Amniotic epithelial cell (primary cell): ENCODE results near the gene OXLD1.
"Not testable (repeated sequence)": the region's sequence is repeated elsewhere in the genome, so short reads cannot be mapped to it uniquely, and the experiment has no call there.

Source experiments
- DNase-seq: peaks from one replicate; pipeline ENCODE4 v3.0.0-alpha.2; 2010; ENCODE audit warnings: low read depth

The OXLD1 gene

DNA sequence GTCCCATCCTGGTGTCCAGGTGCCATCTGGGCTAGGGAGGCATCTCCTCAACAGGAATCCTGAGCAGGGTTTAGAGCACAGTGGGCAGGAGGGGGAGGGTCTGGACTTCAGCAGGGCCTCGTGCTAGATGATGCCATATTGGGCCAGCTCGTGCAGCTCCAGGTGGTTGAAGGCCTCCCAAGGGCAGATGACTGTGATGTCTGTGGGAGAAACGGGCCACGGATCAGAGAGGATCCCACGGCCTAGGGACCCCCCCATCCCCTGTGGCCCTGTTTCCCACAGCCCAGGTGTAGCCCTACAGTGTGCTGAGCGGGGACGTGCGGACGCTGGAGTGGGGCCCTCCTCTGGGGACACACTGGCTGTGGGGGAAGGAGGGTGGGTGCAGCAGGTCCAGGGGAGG is 15.5 kb downstream of the OXLD1 start:
- no peak for DNase-seq

DNA sequence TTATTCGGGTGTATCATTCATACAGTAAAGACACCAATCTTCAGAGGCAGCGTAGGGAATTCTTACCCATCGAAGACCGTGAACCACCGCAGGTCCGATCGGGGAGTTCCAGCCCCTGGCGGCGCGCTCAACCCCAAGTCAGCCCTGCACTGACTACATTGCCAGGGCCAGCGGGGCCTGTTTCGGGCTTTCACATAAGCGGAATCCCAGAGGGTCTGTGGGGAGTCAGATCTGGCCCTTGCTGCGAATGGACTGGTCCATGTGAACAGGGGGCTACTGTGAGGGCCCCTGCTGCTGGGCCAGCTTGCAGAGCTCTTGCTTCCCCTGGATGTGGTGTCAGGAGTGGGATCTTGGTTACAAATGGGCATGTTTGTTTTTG is 17.7 kb downstream of the OXLD1 start:
- no peak for DNase-seq

DNA sequence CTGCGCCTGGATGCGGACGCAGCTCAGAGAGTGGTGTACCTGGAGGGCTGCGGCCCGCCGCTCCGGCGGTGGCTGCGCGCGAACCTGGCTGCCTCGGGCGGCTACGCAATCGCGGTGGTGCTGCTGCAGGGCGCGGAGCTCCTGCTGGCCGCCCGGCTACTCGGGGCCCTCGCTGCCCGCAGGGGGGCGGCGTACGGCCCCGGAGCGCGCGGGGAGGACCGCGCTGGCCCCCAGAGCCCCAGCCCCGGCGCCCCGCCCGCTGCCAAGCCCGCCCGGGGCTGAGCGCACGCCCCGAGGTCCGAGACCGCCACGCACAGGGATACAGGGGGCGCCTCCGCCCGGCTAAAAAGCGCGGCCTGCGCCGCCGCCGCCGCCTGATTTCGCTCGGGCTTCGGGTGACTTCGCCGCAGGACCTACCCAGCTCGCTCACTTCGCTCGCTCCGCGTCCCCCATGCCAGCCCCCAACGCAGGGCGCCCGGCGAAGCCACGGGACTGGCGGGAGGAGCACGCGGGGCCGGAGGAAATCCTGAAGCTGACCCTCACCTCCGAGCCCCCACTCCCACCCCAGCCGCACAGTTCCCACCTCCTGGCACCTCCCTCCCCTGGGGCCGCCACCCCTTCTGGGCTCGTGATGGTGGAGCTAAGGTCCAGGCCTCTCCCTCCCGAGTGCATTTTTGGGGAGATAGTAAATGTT is 18.2 kb downstream of the OXLD1 start:
- DNase-seq = no peak

DNA sequence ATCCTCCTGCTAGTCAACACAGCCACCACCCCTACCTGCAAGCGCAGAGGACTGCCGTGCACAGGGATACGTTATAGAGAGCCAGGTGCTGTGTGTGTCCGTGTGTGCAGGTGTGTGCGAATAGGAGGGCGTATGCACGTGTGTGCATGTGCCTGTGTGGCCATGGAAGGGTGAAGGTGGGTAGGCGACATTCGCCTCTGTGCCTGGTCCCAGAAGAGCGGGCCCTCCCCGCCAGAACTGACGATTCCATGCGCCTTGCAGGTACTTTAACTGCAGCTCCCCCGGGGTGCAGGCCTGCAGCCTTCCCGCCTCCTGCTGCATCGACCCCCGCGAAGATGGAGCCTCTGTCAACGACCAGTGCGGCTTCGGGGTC is 18.8 kb downstream of the OXLD1 start:
- no peak for DNase-seq

DNA sequence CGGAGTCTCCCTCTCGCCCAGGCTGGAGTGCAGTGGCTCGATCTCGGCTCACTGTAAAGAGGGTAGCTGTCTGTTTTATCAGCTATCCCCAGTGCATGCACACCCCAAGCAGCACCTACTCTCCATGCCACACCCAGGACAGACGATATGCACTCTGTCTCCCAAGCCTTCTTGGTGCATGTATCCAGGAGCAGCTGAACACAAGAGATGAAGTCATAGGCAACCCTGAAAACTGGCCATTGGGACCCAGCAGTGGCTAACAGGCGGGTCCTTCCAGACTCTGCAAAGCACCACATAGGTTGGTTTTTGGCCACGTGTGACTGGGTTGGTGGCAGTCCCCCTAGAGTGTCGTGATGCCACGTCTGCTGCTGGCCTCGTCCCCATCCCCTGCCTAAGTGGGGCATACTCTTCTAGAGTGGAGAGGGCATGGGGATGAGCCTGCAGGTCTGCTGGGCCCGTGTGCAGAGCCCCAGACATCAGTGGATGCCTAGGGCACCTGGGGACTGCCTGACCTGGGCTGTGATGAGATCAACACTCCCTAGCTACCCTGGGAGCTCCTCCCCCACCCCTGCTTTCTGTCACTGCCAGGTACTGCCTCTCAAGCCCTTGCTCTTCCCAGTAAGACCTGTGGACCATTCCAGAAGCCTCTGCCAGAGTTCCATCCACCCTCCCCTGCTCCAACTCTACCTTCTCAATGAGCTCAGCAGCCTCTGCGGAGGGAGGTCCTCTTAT is 19.4 kb downstream of the OXLD1 start:
- no peak for DNase-seq

DNA sequence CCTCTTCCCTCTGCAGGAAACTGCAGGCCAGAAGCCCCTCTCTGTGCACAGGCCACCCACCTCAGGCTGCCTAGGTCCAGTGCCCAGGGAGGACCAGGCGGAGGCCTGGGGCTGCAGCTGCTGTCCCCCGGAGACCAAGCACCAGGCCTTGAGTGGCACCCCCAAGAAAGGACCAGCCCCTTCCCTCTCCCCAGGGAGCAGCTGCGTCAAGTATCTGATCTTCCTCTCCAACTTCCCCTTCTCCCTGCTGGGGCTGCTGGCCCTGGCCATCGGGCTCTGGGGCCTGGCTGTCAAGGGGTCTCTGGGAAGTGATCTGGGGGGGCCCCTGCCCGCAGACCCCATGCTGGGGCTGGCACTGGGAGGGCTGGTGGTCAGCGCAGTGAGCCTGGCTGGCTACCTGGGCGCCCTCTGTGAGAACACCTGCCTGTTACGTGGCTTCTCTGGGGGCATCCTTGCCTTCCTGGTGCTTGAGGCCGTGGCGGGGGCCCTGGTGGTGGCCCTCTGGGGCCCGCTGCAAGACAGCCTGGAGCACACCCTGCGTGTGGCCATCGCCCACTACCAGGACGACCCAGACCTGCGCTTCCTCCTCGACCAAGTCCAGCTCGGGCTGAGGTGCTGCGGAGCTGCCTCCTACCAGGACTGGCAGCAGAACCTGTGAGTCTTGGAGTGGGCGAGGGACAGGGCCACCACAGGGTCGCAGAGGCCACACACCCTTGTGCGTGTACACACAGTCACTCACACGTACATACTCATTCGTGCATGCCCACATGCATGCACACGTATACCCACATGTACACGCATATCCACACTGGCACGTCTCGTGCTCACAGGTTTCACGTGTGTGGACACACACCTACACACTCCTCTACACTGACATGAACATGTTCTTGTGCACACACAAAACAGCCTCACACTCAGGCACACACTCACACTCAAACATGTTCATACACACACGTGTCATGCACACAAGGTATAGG is 21.1 kb downstream of the OXLD1 start:
- DNase-seq = no peak

DNA sequence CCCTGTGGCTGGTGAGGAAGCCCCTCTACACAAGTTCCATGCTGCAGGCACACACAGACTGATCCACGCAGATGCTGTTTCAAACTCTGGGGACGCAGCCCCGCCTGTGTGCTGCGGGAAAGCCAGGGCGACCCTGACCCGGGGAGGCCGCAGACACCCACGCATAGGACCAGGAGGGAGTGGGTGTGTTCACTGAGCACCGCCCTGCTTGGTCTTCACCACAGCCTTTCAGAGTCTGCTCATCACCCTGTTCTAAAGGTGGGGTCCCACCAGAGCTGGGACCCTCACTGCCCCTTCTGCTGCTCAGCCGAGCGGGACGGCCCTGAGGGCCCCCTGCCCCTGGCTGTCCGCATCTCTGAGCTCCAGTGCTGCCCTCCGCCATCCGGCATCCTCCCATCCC is 21.9 kb downstream of the OXLD1 start:
- no peak for DNase-seq

DNA sequence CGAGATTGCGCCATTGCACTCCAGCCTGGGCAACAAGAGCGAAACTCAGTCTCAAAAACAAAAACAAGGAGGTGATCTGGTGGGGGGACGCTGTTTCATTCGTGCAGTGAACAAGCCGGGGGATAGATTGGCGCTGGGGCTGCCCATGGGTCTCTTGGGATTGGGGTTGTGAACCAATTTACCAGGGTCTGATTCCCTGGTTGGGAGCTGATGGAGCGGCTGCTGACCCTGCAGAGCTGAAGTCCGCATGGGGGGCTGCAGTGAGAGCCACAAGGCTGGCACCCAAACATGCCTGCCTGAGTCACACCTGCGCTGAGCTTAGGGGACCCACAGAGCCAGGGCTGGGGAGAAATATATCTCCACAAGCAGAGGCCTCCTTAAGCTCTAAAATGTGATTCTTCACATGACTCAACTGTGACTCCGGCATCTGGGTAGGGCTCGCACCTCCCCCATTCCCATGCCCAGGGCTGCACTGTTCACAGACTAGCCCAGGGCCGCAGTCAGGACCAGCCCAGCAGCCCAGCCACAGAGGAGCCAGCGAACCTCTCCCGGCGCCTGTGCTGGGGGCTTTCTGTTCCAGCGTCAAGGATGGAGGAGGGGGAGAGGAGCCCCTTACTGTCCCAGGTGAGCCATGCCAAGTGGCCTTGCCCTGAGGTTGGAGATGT is 24.4 kb downstream of the OXLD1 start:
- DNase-seq = peak; percentile 83

DNA sequence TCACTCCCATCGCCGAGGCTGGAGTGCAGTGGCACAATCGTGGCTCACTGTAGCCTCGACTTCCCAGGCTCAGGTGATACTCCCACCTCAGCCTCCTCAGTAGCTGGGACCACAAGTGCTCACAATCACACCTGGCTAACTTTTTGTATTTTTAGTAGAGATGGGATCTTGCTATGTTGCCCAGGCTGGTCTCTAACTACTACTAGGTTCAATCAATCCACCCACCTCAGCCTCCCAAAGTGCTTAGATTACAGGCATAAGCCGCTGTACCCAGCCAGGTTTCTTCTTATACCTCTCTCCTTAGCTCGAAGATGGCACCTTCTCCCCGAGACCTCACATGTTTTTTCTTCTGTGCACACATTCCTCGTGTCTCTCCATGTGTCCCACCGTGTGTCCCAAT is 26.4 kb downstream of the OXLD1 start:
- no peak for DNase-seq

DNA sequence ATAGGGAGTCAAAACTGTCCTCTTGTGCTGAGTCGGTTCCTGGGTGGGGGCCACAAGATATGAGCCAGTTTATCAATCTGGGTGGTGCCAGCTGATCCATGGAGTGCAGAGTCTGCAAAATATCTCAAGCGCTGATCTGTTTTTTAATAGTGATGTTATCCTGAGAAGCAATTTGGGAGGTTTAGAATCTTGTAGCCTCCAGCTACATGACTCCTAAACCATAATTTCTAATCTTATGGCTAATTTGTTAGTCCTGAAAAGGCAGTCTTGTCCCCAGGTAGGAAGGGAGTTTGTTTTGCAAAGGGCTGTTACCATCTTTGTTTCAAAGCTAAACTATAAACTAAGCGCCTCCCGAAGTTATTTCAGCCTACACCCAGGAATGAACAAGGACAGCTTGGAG is 27.7 kb downstream of the OXLD1 start:
- no peak for DNase-seq

DNA sequence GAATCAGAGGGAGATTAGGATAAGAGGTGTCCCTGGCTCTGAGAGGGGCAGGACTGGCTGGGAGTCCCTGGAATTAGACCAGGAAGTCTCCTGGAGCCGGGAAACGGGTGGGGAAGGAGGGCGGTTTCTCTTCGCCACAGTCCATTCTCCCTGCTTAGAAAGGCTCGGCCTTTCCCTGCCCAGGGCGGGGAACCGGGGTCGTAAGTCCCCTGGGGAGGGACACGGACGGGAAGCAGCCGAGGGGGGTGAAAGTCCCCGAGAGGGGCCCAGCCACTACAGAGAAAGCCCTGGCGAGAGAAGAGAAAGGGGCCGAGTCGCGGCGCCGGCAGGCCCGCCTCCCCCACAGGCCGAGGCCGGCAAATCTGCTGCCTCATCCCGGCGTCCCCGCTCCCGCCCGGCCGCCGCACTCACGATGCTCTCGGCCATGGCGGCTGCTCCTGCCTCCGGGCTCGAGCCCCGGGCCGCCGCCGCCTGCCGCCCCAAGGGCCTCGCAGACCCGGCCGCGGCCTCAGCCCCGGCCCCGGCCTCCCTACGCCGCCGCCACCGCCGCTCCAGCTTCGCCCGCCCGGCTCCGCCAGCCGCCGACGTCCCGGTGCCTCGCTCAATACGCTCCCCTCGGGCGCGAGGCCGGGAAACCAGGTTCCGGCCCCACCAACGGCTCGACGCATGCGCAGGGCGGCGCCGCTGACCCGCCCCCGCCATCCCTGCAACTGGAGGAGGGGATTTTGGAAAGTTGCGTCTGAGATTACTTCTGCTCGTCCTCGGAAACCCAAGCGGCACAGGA is 29.7 kb downstream of the OXLD1 start, which contains the start of the genes NPLOC4 and TSPAN10:
TSS of gene NPLOC4 (minus strand) at position 608 of the 784 bp plus-strand sequence. CDS start at position 426, 182 bp downstream.
TSS of gene TSPAN10 (plus strand) at position 692 of the 784 bp plus-strand sequence. CDS start 5,217 bp downstream, outside the sequence.
- peak; percentile 68 for DNase-seq

DNA sequence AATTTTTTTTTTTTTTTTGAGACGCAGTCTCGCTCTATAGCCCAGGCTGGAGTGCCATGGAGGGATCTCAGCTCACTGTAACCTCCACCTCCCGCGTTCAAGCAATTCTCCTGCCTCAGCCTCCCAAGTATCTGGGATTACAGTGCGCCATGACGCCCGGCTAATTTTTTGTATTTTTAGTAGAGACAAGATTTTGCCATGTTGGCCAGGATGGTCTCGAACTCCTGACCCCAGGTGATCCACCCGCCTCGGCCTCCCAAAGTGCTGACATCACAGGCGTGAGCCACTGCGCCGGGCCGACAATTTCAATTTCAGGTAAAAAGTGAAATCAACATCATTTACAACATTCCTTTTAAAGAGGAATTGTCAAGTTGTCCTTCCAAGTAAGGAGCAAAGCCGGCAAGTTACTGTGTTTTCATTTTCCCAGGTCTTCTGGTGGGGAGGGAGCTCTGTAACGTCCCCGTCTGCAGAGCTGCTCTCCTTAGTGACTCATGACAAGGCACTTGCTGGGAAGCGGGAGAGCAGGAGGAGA is 30.4 kb downstream of the OXLD1 start:
- no peak for DNase-seq

DNA sequence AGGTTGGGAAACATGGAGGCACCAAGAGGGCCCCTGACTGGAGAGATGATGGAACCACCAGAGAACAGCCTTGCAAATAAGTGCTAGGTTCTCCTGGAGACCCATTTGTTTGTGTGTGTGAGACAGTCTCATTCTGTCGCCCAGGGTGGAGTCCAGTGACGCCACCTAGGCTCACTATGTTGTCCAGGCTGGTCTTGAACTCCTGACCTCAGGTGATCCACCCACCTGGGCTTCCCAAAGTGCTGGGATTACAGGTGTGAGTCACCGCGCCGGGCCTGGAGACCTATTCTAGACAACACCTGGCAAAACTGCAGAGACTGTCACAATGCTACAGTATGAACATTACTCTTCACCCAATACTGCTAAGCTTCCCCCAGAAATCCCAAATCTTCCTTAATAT is 31.0 kb downstream of the OXLD1 start:
- no peak for DNase-seq

DNA sequence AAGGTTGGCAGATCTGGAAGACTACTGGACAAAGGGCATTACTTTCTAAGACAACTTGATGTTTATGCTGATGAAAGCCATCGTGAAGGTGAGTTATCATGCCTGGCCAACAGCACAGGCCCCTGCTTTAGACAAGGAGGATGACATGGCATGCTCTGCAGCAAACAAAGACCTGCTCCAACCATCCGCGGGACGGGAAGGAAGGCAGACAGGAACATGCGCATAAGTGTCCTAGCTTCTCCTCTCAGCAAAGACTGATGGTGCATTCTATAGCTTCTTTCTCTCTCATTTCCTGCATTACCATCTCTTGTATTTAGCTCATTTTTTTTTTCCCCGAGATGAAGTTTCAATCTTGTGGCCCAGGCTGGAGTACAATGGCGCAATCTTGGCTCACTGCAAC is 34.9 kb downstream of the OXLD1 start:
- no peak for DNase-seq

DNA sequence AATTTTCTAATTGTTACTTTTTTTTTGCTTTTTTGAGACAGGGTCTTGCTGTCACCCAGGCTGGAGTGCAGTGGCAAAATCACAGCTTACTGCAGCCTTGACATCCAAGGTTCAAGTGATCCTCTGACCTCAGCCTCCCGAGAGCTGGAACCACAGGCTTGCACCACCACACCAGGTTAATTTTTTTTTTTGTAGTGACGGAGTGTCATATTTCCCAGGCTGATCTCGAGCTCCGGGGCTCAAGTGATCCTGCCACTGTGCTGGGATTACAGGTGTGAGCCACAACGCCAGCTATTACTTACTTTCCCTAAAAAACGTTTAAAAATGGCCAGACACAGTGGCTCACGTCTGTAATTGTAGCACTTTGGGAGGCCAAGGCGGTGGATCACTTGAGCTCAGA is 36.1 kb downstream of the OXLD1 start:
- DNase-seq = no peak

DNA sequence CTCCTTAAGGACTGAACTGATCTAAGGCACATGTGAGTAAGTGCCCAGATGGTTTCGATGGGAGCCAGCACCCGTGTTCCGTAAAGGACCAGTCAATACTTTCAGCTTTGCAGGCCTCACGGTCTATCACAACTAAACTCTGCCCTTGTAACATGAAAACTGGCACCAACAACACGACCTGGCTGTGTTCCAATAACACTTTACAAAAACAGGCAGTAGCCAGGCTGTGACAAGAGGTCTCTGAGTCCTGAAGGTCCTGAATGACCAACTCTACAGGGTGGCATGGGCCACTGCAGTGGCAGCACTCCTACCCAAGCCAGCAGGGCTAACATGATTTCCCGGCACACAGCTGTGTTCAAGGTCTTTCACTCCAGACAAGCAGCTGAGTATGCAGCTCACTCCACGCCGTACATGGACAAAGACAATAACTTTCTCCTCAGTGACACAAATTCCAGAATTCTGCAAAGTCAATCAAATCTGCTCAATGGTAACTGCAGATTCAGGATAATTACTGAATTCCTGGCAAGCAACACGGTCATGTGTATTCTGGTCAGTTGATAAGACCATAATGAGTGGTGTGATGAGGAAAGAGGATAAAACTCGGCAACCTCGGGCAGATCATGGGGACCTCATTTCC is 44.8 kb downstream of the OXLD1 start:
- DNase-seq = no peak

DNA sequence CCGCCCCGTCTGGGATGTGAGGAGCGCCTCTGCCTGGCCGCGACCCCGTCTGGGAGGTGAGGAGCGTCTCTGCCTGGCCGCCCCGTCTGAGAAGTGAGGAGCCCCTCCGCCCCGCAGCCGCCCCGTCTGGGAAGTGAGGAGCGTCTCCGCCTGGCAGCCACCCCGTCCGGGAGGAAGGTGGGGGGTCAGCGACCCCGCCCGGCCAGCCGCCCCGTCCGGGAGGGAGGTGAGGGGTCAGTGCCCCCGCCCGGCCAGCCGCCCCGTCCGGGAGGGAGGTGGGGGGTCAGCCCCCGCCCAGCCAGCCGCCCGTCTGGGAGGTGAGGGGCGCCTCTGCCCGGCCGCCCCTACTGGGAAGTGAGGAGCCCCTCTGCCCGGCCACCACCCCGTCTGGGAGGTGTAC is 48.1 kb downstream of the OXLD1 start:
- DNase-seq = not testable (repeated sequence)

DNA sequence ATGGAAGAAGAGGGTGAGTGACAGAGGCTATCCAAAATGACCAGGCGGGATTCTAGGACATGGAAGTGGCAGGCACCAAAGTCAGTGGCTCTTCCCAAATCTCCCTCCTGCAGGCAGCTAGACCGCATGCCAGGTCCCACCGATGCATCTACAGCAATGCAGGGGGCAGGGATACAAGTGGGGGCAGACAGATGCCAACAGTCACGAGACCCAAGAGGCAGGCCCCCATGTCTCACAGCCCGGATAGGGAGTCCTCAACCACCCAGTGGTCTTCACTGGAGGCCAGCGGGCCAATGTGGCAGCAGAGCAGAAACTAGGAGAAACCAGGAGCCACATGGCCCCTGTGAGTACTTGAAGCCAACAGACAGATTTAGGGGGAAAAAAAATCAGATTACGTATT is 49.5 kb downstream of the OXLD1 start:
- DNase-seq = no peak

DNA sequence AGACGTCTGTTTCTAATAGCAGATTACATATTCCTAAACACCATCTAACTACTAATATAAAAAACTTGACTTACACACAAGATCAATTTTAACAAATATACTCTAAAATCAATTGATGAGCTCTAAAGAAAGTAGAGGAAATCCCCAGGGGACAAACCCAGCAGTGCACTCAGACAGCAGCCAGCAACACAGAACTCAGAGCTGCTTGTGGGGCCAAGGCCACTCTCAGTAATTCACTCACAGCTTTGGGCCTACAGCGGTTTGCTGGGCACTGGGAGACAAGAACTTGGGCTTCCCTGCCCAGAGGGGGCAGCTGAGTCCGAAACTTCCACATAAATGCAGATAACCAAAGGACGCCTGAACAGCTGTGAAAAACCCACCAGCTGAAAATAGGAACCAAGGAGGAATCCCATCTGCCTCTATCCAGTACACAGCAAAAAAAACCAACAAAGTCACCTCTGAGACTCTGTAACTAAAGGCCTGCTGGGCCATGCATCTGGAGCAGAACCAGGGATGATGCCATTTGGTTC is 50.9 kb downstream of the OXLD1 start:
- DNase-seq = no peak
